OCI-LY1 (cell line): Measurements from ENCODE around the gene DNAAF8.

Source experiments
- EZH2 ChIP-seq: fragments of 200-600 bp; sonication (generic), shearing (Covaris generic); IDR thresholded peaks from 2 replicates; pipeline ENCODE4 v1.8.0; 2017; ENCODE audit warnings: borderline replicate concordance, mixed run types, mild to moderate bottlenecking, antibody characterized with exemption, low read length, moderate library complexity, mixed read lengths
- TF ChIP-seq, protein P1 (sequence below): fragments of 200-600 bp; sonication (generic), shearing (Covaris generic); IDR thresholded peaks from 2 replicates; pipeline ENCODE4 v1.5.1; 2017; ENCODE audit warnings: mild to moderate bottlenecking, antibody characterized with exemption, low read length, moderate library complexity, mixed read lengths

DNA sequence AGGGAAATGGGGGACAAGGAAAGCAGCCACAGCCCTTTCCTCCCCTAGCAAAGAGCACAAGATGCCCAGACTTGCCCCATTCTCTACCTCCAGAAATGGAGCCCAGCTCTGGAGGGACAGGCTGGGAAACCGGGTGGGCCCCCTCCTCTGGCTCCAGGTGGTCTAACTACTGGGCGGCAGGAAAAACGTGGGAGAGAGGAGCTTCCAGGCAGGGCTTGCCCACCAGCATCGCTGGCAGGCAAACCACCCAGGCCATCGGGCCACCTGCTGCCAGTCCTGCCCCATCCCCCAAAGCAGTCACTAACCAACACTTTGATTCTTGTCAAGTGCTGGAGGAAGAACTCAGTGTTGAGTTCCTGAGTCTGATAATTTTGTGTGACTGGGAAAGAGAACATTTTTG, 15.9 kb upstream of the DNAAF8 start:
- TF ChIP-seq, protein P1, sequence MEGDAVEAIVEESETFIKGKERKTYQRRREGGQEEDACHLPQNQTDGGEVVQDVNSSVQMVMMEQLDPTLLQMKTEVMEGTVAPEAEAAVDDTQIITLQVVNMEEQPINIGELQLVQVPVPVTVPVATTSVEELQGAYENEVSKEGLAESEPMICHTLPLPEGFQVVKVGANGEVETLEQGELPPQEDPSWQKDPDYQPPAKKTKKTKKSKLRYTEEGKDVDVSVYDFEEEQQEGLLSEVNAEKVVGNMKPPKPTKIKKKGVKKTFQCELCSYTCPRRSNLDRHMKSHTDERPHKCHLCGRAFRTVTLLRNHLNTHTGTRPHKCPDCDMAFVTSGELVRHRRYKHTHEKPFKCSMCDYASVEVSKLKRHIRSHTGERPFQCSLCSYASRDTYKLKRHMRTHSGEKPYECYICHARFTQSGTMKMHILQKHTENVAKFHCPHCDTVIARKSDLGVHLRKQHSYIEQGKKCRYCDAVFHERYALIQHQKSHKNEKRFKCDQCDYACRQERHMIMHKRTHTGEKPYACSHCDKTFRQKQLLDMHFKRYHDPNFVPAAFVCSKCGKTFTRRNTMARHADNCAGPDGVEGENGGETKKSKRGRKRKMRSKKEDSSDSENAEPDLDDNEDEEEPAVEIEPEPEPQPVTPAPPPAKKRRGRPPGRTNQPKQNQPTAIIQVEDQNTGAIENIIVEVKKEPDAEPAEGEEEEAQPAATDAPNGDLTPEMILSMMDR: no peak
- TF ChIP-seq EZH2: no peak
